RCC 7860 (cell line): ENCODE measurements around the gene TCHP.
"Not testable (repeated sequence)": the region's sequence is repeated elsewhere in the genome, so short reads cannot be mapped to it uniquely, and the experiment has no call there.

Source experiments
- DNase-seq: peaks from one replicate; pipeline ENCODE4 v3.0.0-alpha.2; 2015; ENCODE audit warnings: low spot score
- FAIRE-seq: peaks from 2 replicates; lab custom pipeline; 2012; peaks lifted over from hg19 to GRCh38; lab: Jason Lieb, UNC

Gene TCHP, protein sequence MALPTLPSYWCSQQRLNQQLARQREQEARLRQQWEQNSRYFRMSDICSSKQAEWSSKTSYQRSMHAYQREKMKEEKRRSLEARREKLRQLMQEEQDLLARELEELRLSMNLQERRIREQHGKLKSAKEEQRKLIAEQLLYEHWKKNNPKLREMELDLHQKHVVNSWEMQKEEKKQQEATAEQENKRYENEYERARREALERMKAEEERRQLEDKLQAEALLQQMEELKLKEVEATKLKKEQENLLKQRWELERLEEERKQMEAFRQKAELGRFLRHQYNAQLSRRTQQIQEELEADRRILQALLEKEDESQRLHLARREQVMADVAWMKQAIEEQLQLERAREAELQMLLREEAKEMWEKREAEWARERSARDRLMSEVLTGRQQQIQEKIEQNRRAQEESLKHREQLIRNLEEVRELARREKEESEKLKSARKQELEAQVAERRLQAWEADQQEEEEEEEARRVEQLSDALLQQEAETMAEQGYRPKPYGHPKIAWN

DNA sequence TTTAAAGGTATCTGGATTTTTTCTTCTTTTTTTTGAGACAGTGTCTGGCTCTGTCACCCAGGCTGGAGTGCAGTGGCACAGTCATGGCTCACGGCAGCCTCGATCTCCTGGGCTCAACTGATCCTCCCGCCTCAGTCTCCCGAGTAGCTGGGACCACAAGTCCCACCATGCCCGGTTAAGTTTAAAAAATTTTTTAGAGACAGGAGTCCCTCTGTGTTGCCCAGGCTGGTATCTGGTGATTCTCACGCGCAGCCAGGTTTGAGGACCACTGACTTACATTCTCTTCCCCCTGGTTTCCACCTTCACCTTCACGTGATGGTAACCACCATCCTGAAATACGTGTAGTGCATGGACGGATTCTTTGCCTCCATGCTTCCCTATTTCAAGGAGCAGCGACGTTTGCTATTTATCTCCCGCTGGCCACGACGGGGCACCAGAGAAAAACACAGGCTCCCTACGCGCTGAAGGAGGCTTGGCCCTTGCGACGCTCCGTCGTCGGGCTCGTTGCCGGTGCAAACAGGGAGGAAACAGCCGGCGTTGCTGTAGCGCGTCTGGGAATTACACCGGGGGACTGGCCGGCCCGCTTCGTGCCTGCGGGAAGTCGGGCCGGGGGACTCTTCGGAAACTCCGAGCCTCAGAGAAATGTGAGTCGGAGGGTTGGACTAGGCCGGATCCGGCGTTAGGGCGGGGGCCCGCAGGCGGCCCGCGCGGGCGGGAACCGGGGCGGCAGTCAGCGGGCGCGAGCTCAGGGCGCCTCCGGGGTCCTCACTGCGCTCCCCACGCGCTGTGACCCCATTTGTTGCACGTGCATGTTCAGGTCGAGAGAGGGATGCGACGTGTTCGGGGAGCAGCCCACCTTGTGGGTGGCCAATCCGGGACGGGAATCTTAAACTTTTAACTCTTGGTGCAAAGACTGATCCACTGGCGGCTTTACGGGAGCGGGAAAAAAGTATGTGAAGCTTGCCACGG is at the start of gene TCHP:
TCHP (plus strand) TSS at position 492 of the 969 bp plus-strand sequence. CDS start 2,753 bp downstream, outside the sequence.
- peak; percentile 73 for DNase-seq
- no peak for FAIRE-seq

DNA sequence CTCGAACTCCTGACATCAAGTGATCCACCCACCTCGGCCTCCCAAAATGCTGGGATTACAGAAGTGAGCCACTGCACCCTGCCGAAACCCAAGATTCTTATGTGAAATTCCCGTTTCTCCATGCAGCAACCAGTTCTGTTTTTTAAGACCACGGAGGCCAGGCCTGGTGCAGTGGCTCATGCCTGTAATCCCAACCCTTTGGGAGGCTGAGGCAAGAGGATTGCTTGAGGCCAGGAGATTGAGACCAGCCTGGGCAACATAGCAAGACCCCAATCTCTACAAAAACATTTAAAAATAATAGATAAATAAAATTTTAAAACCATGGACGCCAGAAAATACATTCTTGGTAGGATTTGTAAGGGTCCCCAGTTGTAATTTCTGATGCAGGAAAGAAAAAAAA is 49.6 kb upstream of the TCHP start:
- FAIRE-seq, DNase-seq: not testable (repeated sequence)

DNA sequence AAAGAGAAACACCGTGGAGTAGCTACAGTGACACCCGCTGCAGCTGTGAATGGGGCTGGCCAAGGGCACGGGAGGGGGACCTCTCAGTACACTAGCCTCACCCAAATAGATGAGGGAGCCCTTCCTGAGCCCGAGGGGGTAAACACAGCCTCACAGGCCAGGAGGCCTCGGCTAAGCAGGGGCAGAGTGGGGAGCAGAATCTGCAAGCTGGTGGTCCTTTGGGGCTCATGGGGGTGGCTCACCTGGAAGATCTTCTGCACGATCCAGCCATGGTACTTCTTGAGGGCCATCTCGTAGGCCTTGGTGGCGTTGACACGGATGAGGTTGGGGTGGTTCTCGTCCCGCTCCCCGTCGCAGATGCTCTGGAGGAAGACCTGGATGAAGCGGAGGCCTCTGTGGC is 44.7 kb upstream of the TCHP start:
- DNase-seq (no peak), FAIRE-seq (no peak)

- DNase-seq (no peak), FAIRE-seq (no peak)
Measured at GRCh38 chr12:109857715-109858114, 42.4 kb upstream of the TCHP start.

DNA sequence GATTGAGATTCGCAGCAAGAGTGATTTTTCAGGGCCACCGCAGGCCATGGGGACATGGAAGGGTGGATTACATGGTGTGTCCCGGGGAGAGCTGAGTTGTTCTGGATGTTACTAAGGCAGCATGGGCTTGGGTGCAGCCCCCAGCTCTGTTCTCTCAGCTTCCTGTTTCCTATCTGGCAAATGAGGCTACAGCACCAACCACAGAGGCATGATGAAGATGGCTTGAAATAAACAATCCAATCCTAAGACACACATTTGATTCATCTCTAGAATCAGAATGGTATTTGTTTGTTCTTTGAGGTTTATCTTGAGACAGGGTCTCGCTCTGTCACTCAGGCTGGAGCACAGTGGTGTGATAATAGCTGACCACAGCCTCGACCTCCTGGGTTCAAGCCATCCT is 41.3 kb upstream of the TCHP start:
- no peak for DNase-seq
- no peak for FAIRE-seq

GRCh38 chr12:109860977-109861376 is 39.1 kb upstream of the TCHP start:
- FAIRE-seq (no peak), DNase-seq (no peak)

DNA sequence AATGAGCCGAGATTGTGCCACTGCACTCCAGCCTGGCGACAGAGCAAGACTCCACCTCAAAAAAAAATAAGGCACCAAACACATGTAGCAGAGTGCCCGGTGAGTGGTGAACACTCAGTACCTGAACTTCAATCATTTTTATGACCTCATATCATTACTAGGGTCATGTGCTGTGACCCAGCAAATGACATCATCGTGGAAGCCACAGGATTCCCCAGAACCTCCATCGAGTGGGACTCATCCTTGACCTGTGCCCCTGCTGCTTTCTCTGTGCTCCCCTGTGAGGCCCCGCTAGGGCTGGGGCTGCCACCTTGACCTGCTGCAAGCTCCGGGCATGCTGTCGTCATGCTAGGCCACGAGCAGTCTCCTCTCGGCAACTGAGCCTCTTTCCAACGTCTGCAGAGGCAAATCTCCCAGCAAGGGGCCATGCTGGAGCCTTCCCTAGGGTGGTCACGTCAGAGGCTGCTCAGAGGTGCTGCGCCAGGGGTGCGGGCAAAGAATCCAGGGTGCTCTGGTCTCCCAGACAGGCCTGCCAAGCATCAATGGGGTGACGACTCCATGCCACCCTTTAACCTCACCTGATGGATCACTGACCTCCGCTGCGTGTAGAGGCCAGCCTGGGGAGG is 38.3 kb upstream of the TCHP start:
- DNase-seq (peak; percentile 55), FAIRE-seq (no peak)

DNA sequence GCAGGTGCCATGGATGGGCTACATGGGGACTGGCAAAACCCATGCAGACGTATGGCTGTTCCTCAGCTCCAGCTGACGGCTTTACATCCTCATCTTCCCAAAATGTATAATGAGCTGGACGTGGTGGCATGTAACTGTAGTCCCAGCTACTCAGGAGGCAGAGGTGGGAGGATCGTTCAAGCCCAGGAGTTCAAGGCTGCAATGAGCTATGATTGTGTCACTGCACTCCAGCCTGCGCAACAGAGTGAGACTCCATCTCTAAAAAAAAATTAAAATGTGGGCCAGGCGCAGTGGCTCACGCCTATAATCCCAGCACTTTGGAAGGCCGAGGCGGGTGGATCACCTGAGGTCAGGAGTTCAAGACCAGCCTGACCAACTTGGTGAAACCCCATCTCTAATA is 37.6 kb upstream of the TCHP start:
- FAIRE-seq, result not testable (repeated sequence)

DNA sequence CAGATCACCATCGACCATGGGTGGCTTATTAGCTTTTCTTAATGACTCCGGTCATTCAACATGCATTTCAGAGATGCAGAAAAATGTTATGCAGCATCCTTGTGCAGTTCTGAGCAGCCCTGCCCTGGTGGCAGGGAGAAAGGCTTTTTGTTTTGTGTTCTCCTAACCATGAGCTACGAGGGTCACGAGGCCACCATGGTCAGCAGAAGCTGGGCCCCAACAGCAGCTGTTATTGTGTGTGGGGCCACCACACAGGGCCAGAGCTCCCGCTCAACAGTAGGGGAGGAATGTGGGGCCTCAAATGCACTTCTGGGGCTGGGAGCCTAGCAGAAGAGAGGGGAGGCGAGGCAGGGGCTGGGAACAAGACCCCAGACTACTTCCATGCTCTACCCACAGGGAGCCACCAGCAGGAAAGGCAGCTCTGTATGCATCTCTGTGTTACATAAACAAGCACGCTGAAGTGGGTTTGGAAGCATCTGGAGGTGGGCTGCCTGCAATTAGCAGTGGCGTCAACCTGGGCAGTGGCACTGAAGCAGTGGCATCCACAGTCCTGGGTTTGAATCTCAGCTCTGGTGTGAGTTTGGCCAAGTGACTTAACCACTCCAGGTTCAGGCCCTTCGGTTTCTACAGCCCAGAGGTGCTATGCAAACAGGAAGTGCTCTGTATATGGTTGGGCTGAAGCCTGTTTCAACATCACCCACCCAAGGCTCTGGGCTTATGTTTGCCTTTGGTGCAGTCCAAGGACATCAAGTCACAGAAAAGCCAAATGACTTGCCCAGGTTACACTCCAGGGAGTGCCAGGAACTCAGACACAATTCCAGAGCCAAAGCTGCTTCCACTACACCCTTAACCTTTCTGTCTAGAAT is 36.0 kb upstream of the TCHP start:
- DNase-seq (peak; percentile 14), FAIRE-seq (no peak)

More for the DNA sequence above, 37.6 kb upstream of the TCHP start:
- DNase-seq, result not testable (repeated sequence)

- FAIRE-seq (no peak), DNase-seq (no peak)
Measured at GRCh38 chr12:109864916-109865315, 35.2 kb upstream of the TCHP start.

DNA sequence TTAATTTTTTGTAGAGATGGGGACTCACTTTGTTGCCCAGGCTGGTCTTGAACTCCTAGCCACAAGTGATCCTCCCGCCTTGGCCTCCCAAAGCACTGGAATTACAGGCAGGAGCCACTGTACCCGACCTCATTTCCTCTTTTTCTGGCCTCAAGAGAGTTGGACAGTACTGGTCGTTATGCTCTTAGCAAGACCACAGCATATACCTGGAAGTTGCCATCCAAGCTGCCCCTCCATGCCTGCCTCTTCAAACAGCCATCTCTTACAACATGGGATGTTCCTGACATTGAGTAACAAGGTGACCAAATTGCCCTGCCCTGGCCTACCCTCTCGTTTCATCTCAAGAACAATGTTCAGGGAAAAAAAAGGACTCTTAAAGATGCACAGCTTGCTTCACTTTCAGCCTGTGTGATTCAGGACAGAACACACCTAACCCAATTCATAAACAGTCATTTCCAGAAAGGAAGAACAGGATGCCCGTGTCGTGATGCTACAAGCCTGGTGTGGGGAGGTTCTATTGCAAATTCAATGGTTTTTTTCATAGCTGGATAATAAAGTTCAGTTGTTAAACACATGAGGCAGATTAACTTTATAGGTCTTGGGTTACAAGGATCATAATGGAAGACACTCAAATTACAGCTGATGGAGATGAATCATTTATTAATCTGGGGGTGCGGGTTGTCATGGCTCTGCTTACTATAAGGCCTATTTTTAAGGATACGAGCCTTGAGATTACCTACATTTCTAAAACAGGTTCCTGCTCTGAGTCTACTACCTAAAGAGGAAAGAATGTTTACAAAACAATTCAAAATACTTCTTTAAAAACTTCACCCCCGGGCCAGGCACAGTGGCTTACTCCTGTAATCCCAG is 31.7 kb upstream of the TCHP start:
- DNase-seq (no peak), FAIRE-seq (no peak)

GRCh38 chr12:109870648-109871047 is 29.4 kb upstream of the TCHP start:
- FAIRE-seq (no peak), DNase-seq (peak; percentile 15)

DNA sequence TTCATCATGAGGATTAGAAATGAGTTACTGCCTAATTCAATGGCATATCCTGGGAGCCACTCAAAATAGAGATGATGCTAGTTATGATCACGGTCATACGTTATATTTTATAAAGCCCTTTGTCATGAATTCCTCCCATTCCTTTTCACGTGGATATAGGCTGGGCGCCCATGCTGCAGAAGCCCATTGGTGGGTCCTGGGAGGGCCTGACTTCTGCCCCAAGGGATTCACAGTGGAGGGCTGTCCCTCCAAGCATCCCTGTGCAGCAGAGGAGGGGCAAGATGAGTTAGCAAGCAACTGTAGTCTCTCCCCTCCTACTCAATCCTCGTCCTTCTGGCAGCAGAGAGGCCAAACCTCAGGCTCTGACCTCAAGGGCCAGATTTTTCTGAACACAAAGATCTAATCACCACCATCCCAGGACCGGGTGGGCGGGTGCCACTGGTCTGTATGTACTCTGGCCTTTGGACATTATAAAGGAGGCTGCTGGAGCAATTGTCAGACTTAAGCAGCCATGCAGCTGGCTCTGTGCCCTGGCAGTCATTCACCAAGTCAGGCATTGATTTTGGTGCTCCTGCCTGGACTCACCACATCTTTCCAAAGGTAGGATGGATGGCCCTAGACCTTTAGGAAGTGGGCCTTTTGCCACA is 28.3 kb upstream of the TCHP start:
- FAIRE-seq (no peak), DNase-seq (no peak)

GRCh38 chr12:109873653-109874052 is 26.4 kb upstream of the TCHP start:
- FAIRE-seq, result no peak

DNA sequence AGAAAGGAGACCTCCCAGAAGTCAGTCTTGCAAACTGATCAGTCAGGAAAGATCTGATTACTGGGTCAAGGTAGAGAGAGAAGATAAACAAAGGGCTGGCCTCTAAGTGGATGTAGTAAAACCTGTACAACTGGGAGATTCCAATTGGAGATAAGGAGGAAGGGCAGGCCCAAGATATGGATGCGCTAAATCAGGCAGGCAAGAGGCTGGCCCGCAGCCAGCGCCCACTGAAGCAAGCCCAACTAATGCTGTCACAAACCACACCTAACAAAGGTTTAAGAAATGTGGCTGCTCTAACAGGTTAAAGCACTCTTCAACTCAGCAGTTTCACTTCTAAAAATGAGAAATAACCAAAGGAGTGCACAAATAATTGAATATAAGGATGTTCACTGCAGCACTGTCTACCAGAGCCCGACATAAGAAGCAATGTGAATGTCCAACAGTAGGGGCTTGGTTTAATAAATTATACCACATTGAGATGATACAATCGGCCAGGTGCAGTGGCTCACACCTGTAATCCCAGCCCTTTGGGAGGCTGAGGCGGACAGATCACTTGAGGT is 24.4 kb upstream of the TCHP start:
- no peak for FAIRE-seq
- peak; percentile 43 for DNase-seq

More at GRCh38 chr12:109873653-109874052, 26.4 kb upstream of the TCHP start:
- no peak for DNase-seq

DNA sequence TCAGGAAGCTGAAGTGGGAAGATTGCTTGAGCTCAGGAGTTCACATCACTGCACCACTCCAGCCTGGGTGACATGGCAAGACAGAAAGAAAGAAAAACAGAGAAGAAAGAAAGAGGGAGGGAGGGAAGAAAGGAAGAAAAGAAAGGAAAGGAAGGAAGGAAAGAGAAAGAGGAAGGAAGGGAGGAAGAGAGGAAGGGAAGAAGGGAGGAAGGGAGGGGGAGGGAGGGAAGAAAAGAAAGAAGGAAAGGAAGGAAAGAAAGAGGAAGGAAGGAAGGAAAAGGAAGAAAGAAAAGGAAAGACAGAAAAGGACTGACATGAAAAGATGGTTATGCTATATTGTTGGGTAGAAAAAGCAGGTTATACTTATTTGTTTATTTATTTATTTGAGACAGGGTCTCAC is 23.7 kb upstream of the TCHP start:
- FAIRE-seq (no peak), DNase-seq (no peak)

DNA sequence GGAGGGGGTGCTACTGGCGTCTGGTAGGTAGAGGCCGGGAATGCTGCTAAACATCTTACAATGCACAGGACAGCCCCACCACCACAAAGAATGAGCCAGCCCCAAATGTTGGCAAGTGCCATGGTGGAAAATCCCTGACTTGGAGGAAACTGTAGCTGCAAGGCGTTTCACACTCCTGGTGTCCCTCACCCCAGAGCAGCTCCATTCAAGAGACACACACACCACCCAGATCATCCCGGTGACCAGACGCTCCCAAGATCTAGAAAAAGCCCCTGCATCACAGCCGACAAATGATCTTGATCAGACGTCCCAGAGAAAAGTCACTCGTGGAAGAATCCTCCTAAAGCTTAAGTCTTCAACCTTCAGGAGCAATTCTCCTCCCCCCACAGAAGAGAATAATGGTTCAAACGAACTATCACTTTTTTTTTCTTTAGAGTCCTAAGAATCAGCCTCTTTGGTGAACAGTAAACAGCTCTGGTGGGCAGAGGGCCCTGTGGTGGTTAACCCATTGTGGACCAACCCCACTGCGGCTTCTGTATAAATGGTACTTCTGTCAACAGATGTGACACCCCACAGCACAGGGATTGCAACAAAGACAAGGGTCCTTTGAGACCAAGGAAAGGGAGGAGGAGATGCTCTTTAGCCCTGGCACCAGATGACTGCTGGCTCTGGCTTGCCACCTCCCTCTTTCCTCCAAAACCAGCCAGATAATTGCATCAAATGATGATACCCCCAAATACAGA is 22.4 kb upstream of the TCHP start:
- DNase-seq (no peak), FAIRE-seq (no peak)

DNA sequence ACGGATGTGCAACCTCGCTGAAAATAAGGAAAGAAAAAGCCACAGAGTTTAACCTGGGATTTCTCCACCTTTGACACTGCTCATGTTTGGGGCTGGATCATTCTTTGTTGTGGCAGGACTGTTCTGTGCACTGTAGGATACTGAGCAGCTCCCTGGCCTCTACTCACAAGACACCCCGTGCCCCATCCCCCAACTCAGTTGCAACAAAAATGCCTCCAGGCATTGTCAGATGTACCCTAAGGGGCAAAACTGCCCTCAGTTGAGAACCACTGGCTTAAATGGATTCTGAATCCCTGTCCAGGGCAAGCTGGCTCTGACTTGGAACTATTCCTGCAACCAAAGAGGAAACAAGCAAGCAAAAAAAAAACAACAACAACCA is 21.8 kb upstream of the TCHP start:
- FAIRE-seq (no peak), DNase-seq (no peak)
